ENCODE measurements around the gene PNKP.
"Not testable (repeated sequence)": the region's sequence is repeated elsewhere in the genome, so short reads cannot be mapped to it uniquely, and the experiment has no call there.

The PNKP gene

GRCh38 chr19:49831592-49831991 is 35.8 kb downstream of the PNKP start:
- no peak for DNase-seq (ENCODE audit: low read depth, low spot score)
- Histone ChIP-seq H3K27me3 (ENCODE audit: control insufficient read depth, insufficient read depth, low read length) (no peaks in the 10 kb centered on the region), H3K4me3 (ENCODE audit: low read length) (no peak overlapping the region), H3K9me3 (ENCODE audit: control insufficient read depth, insufficient read depth, low read length) (no peaks in the 10 kb centered on the region), H3K36me3 (ENCODE audit: control insufficient read depth, insufficient read depth, low read length) (peaks cover 11% of the 10 kb centered on the region), H3K27ac (ENCODE audit: low read length) (no peak overlapping the region), H3K4me1 (ENCODE audit: control insufficient read depth, insufficient read depth, low read length) (no peaks in the 10 kb centered on the region)
- no CpG with 5 or more reads among the region's 8 CpGs for WGBS (ENCODE audit: insufficient coverage, insufficient read length)

- Histone ChIP-seq H3K36me3 (ENCODE audit: control insufficient read depth, insufficient read depth, low read length) (peaks cover 11% of the 10 kb centered on the region), H3K27me3 (ENCODE audit: control insufficient read depth, insufficient read depth, low read length) (no peaks in the 10 kb centered on the region), H3K4me3 (ENCODE audit: low read length) (no peak overlapping the region), H3K9me3 (ENCODE audit: control insufficient read depth, insufficient read depth, low read length) (no peaks in the 10 kb centered on the region), H3K27ac (ENCODE audit: low read length) (no peak overlapping the region), H3K4me1 (ENCODE audit: control insufficient read depth, insufficient read depth, low read length) (no peaks in the 10 kb centered on the region)
- WGBS (ENCODE audit: insufficient coverage, insufficient read length), result no CpG with 5 or more reads among the region's 12 CpGs
- DNase-seq (ENCODE audit: low read depth, low spot score), result no peak
Observed at GRCh38 chr19:49830766-49831165, 36.6 kb downstream of the PNKP start.

GRCh38 chr19:49829721-49830120 is 37.7 kb downstream of the PNKP start:
- WGBS (ENCODE audit: insufficient coverage, insufficient read length), result no CpG with 5 or more reads among the region's 18 CpGs
- Histone ChIP-seq H3K9me3 (ENCODE audit: control insufficient read depth, insufficient read depth, low read length) (no peaks in the 10 kb centered on the region), H3K36me3 (ENCODE audit: control insufficient read depth, insufficient read depth, low read length) (peaks cover 9% of the 10 kb centered on the region), H3K4me3 (ENCODE audit: low read length) (no peak overlapping the region), H3K27me3 (ENCODE audit: control insufficient read depth, insufficient read depth, low read length) (no peaks in the 10 kb centered on the region), H3K4me1 (ENCODE audit: control insufficient read depth, insufficient read depth, low read length) (no peaks in the 10 kb centered on the region), H3K27ac (ENCODE audit: low read length) (no peak overlapping the region)
- no peak for DNase-seq (ENCODE audit: low read depth, low spot score)

GRCh38 chr19:49829200-49829599 is 38.2 kb downstream of the PNKP start:
- WGBS (ENCODE audit: insufficient coverage, insufficient read length), result no CpG with 5 or more reads among the region's 8 CpGs
- H3K27ac ChIP-seq (ENCODE audit: low read length), result no peak overlapping the region
- no peaks in the 10 kb centered on the region for H3K27me3 ChIP-seq (ENCODE audit: control insufficient read depth, insufficient read depth, low read length)
- H3K36me3 ChIP-seq (ENCODE audit: control insufficient read depth, insufficient read depth, low read length), result peaks cover 9% of the 10 kb centered on the region
- no peak for DNase-seq (ENCODE audit: low read depth, low spot score)
- no peaks in the 10 kb centered on the region for H3K9me3 ChIP-seq (ENCODE audit: control insufficient read depth, insufficient read depth, low read length)
- H3K4me3 ChIP-seq (ENCODE audit: low read length), result no peak overlapping the region
- H3K4me1 ChIP-seq (ENCODE audit: control insufficient read depth, insufficient read depth, low read length), result no peaks in the 10 kb centered on the region

GRCh38 chr19:49827034-49827433 is 40.3 kb downstream of the PNKP start:
- Histone ChIP-seq H3K27me3 (ENCODE audit: control insufficient read depth, insufficient read depth, low read length) (no peaks in the 10 kb centered on the region), H3K9me3 (ENCODE audit: control insufficient read depth, insufficient read depth, low read length) (no peaks in the 10 kb centered on the region), H3K4me1 (ENCODE audit: control insufficient read depth, insufficient read depth, low read length) (no peaks in the 10 kb centered on the region), H3K4me3 (ENCODE audit: low read length) (no peak overlapping the region), H3K27ac (ENCODE audit: low read length) (no peak overlapping the region), H3K36me3 (ENCODE audit: control insufficient read depth, insufficient read depth, low read length) (peaks cover 4% of the 10 kb centered on the region)
- no peak for DNase-seq (ENCODE audit: low read depth, low spot score)
- WGBS (ENCODE audit: insufficient coverage, insufficient read length), result no CpG with 5 or more reads among the region's 14 CpGs

- no peaks in the 10 kb centered on the region for H3K27me3 ChIP-seq (ENCODE audit: control insufficient read depth, insufficient read depth, low read length)
- no peak for DNase-seq (ENCODE audit: low read depth, low spot score)
- H3K36me3 ChIP-seq (ENCODE audit: control insufficient read depth, insufficient read depth, low read length), result no peaks in the 10 kb centered on the region; the same call in 1 of the 2 replicates
- H3K4me1 ChIP-seq (ENCODE audit: control insufficient read depth, insufficient read depth, low read length), result no peaks in the 10 kb centered on the region
- no CpG with 5 or more reads among the region's 6 CpGs for WGBS (ENCODE audit: insufficient coverage, insufficient read length)
- H3K4me3 ChIP-seq (ENCODE audit: low read length), result no peak overlapping the region
- H3K9me3 ChIP-seq (ENCODE audit: control insufficient read depth, insufficient read depth, low read length), result no peaks in the 10 kb centered on the region
- H3K27ac ChIP-seq (ENCODE audit: low read length), result no peak overlapping the region
Observed at GRCh38 chr19:49824662-49825061, 42.7 kb downstream of the PNKP start.

- DNase-seq (ENCODE audit: low read depth, low spot score), result no peak
- WGBS (ENCODE audit: insufficient coverage, insufficient read length), result no CpG with 5 or more reads among the region's 12 CpGs
- H3K36me3 ChIP-seq (ENCODE audit: control insufficient read depth, insufficient read depth, low read length), result no peaks in the 10 kb centered on the region; the same call in 1 of the 2 replicates
- H3K27me3 ChIP-seq (ENCODE audit: control insufficient read depth, insufficient read depth, low read length), result no peaks in the 10 kb centered on the region
- no peaks in the 10 kb centered on the region for H3K9me3 ChIP-seq (ENCODE audit: control insufficient read depth, insufficient read depth, low read length)
- 0 out of 2 replicates have a peak, but pooled peaks cover 1% of the 10 kb centered on the region for H3K4me1 ChIP-seq (ENCODE audit: control insufficient read depth, insufficient read depth, low read length)
- H3K4me3 ChIP-seq (ENCODE audit: low read length), result no peak overlapping the region
- no peak overlapping the region for H3K27ac ChIP-seq (ENCODE audit: low read length)
Observed at GRCh38 chr19:49823472-49823871, 43.9 kb downstream of the PNKP start.

- Histone ChIP-seq H3K27me3 (ENCODE audit: control insufficient read depth, insufficient read depth, low read length) (no peaks in the 10 kb centered on the region), H3K4me1 (ENCODE audit: control insufficient read depth, insufficient read depth, low read length) (0 out of 2 replicates have a peak, but pooled peaks cover 1% of the 10 kb centered on the region), H3K9me3 (ENCODE audit: control insufficient read depth, insufficient read depth, low read length) (no peaks in the 10 kb centered on the region), H3K36me3 (ENCODE audit: control insufficient read depth, insufficient read depth, low read length) (no peaks in the 10 kb centered on the region; the same call in 1 of the 2 replicates), H3K27ac (ENCODE audit: low read length) (no peak overlapping the region), H3K4me3 (ENCODE audit: low read length) (no peak overlapping the region)
- DNase-seq (ENCODE audit: low read depth, low spot score), result no peak
- WGBS (ENCODE audit: insufficient coverage, insufficient read length), result no CpG with 5 or more reads among the region's 10 CpGs
Observed at GRCh38 chr19:49820125-49820524, 47.3 kb downstream of the PNKP start.

- H3K36me3 ChIP-seq (ENCODE audit: control insufficient read depth, insufficient read depth, low read length); H3K4me1 ChIP-seq (ENCODE audit: control insufficient read depth, insufficient read depth, low read length); H3K27ac ChIP-seq (ENCODE audit: low read length); DNase-seq (ENCODE audit: low read depth, low spot score); H3K27me3 ChIP-seq (ENCODE audit: control insufficient read depth, insufficient read depth, low read length); H3K4me3 ChIP-seq (ENCODE audit: low read length); H3K9me3 ChIP-seq (ENCODE audit: control insufficient read depth, insufficient read depth, low read length): not testable (repeated sequence)
- WGBS (ENCODE audit: insufficient coverage, insufficient read length), result no CpG with 5 or more reads among the region's 7 CpGs
Observed at GRCh38 chr19:49819452-49820115, 47.8 kb downstream of the PNKP start.

- Histone ChIP-seq H3K36me3 (ENCODE audit: control insufficient read depth, insufficient read depth, low read length) (no peaks in the 10 kb centered on the region; the same call in 1 of the 2 replicates), H3K9me3 (ENCODE audit: control insufficient read depth, insufficient read depth, low read length) (no peaks in the 10 kb centered on the region), H3K4me3 (ENCODE audit: low read length) (peak overlapping the region; percentile 71; the same call in 1 of the 2 replicates), H3K27me3 (ENCODE audit: control insufficient read depth, insufficient read depth, low read length) (no peaks in the 10 kb centered on the region), H3K27ac (ENCODE audit: low read length) (no peak overlapping the region), H3K4me1 (ENCODE audit: control insufficient read depth, insufficient read depth, low read length) (0 out of 2 replicates have a peak, but pooled peaks cover 1% of the 10 kb centered on the region)
- no CpG with 5 or more reads among the region's 16 CpGs for WGBS (ENCODE audit: insufficient coverage, insufficient read length)
- DNase-seq (ENCODE audit: low read depth, low spot score), result no peak
Observed at GRCh38 chr19:49818649-49819370, 48.6 kb downstream of the PNKP start.

All from iPS DF 6.9 (cell line).